ENCODE measurements around the gene ZEB1.
"Not testable (repeated sequence)": the region's sequence is repeated elsewhere in the genome, so short reads cannot be mapped to it uniquely, and the experiment has no call there.

Gene ZEB1

DNA sequence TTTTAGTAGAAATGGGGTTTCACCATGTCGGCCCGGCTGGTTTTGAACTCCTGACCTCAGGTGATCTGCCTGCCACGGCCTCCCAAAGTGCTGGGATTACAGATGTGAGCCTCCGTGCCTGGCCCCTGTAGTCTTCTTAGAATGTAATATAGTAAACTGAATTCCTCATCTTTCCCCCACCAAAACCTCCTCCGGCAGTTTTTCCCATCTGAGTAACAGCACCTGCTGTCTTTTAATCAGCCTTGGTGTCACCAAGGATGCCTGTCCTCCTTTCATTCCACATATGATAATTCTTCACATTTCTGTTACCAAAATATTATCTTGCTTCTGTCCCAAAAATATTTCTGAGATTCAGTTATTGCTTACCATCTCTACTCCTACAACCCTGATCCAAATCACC lies 80.2 kb downstream of the ZEB1 start:
- in situ Hi-C loops (cut with HindIII; ENCODE audit: low pct_ligation_motif_present, low pct_unique_long_range_greater_than_20kb, low sequenced_read_pairs): no loop called here

GRCh38 chr10:31399631-31400030 lies 80.6 kb downstream of the ZEB1 start:
- DNase-seq: no peak
- in situ Hi-C loops (cut with HindIII; ENCODE audit: low pct_ligation_motif_present, low pct_unique_long_range_greater_than_20kb, low sequenced_read_pairs): no loop called here

More for the DNA sequence above, 80.2 kb downstream of the ZEB1 start:
- DNase-seq: no peak

DNA sequence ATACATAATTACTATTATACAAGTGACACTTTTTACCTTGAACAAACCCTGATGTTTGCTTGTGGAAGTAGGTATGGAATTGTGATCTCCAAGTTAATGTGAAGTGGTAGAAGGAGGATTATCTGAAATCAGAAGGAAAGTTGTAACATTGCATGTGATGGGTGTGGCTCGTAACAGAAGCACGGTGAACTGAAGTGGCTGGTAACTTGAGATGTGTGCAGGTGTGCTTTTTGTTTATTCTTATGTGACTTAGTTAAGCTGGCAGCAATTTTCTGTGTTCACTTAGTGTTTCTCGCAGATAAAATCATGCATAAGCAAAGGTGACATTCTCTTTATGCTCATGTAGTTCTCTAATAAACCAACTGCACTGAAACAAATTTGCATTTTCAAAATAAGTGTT lies 82.3 kb downstream of the ZEB1 start:
- in situ Hi-C loops (cut with HindIII; ENCODE audit: low pct_ligation_motif_present, low pct_unique_long_range_greater_than_20kb, low sequenced_read_pairs): no loop called here
- no peak for DNase-seq

DNA sequence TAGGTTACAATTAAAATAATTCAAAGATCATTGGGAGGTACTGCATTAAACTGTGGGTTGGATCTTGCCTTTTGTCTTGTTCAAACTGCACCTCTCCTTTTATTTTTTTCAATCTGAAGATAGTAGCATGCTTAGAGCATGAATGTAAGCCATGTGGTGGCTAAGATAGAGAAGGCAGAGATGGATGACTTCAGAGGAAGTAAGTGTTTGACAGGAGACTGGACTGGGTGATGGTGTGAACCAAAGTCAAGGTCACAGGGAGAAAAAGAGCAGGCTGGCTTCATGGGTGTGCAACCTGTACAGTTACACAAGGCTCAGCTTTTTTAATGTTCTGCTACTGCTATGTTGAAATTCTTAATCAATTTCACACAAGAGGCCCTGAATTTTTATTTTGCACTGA lies 85.6 kb downstream of the ZEB1 start:
- in situ Hi-C loops (cut with HindIII; ENCODE audit: low pct_ligation_motif_present, low pct_unique_long_range_greater_than_20kb, low sequenced_read_pairs): no loop called here
- peak; percentile 10 for DNase-seq

DNA sequence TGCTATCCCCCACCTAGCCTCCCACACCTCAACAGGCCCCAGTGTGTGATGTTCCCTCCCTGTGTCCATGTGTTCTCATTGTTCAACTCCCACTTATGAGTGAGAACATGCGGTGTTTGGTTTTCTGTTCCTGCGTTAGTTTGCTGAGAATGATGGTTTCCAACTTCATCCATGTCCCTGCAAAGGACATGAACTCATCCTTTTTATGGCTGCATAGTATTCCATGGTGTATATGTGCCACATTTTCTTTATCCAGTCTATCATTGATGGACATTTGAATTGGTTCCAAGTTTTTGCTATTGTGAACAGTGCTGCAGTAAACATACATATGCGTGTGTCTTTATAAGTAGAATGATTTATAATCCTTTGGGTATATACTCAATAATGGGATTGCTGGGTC lies 86.8 kb downstream of the ZEB1 start:
- DNase-seq; in situ Hi-C loops (cut with HindIII; ENCODE audit: low pct_ligation_motif_present, low pct_unique_long_range_greater_than_20kb, low sequenced_read_pairs): not testable (repeated sequence)

GRCh38 chr10:31412397-31412796 lies 93.4 kb downstream of the ZEB1 start:
- DNase-seq; in situ Hi-C loops (cut with HindIII; ENCODE audit: low pct_ligation_motif_present, low pct_unique_long_range_greater_than_20kb, low sequenced_read_pairs): not testable (repeated sequence)

GRCh38 chr10:31413325-31413724 lies 94.3 kb downstream of the ZEB1 start:
- no peak for DNase-seq
- in situ Hi-C loops (cut with HindIII; ENCODE audit: low pct_ligation_motif_present, low pct_unique_long_range_greater_than_20kb, low sequenced_read_pairs): no loop called here

- DNase-seq: no peak
- in situ Hi-C loops (cut with HindIII; ENCODE audit: low pct_ligation_motif_present, low pct_unique_long_range_greater_than_20kb, low sequenced_read_pairs): no loop called here
These were observed 99.5 kb downstream of the ZEB1 start for GRCh38 chr10:31418481-31418880.

- in situ Hi-C loops (cut with HindIII; ENCODE audit: low pct_ligation_motif_present, low pct_unique_long_range_greater_than_20kb, low sequenced_read_pairs): no loop called here
- no peak for DNase-seq
These were observed 100.5 kb downstream of the ZEB1 start for GRCh38 chr10:31419394-31420063.

- in situ Hi-C loops (cut with HindIII; ENCODE audit: low pct_ligation_motif_present, low pct_unique_long_range_greater_than_20kb, low sequenced_read_pairs): no loop called here
- no peak for DNase-seq
These were observed 102.3 kb downstream of the ZEB1 start for GRCh38 chr10:31421322-31421721.

GRCh38 chr10:31422634-31423033 lies 103.6 kb downstream of the ZEB1 start:
- in situ Hi-C loops (cut with HindIII; ENCODE audit: low pct_ligation_motif_present, low pct_unique_long_range_greater_than_20kb, low sequenced_read_pairs): no loop called here

DNA sequence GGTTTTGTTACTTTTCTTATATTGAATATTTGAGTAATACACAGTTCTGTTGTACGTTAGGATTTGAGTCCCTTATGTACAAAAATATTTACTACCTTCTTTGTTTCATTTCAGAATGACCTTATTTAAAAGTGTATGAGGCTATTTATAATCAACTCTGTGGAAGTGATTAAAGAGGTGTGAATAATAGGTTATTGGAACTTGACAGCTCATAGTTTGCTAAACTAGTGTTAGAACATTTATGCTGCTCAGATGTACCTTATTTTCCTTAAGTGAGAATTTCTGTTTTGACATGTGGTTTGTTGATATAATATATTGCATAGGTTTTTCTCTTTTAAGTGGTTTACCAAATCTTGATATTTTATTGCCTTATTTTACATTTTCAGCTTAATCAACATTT lies 105.5 kb downstream of the ZEB1 start:
- no peak for DNase-seq
- in situ Hi-C loops (cut with HindIII; ENCODE audit: low pct_ligation_motif_present, low pct_unique_long_range_greater_than_20kb, low sequenced_read_pairs): no loop called here

More at GRCh38 chr10:31422634-31423033, 103.6 kb downstream of the ZEB1 start:
- DNase-seq: no peak

DNA sequence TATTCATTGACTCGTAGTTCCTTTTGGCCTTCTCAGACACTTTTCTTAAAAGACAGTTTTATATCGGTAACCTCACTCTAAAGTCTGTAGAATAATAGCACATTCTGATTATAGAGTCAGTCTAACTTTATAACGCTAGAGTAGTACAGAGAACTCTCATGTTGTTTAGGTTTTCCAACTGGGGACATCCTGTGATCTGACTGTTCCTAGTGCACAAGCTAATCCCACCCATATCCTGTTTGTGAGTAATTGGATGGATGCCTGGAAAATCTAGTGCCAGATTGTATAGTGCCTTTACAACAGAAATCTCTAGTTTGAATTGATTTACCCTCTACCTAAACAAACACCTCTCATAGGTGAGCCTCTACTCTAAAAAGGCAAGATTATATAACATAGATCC lies 107.4 kb downstream of the ZEB1 start:
- in situ Hi-C loops (cut with HindIII; ENCODE audit: low pct_ligation_motif_present, low pct_unique_long_range_greater_than_20kb, low sequenced_read_pairs): no loop called here
- peak; percentile 62 for DNase-seq

GRCh38 chr10:31427334-31427733 lies 108.3 kb downstream of the ZEB1 start:
- DNase-seq; in situ Hi-C loops (cut with HindIII; ENCODE audit: low pct_ligation_motif_present, low pct_unique_long_range_greater_than_20kb, low sequenced_read_pairs): not testable (repeated sequence)

DNA sequence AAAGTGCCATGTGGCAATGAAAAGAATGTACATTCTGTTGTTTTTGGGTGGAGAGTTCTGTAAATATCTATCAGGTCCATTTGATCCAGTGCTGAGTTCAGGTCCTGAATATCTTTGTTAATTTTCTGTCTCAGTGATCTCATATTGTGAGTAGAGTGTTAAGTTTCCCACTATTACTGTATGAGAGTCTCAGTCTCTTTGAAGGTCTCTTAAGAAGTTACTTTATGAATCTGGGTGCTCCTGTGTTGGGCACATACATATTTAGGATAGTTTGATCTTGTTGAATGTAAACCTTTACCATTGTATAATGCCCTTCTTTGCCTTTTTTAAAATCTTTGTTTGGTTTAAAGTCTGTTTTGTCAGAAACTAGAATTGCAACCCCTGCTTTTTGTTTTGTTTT lies 109.5 kb downstream of the ZEB1 start:
- DNase-seq; in situ Hi-C loops (cut with HindIII; ENCODE audit: low pct_ligation_motif_present, low pct_unique_long_range_greater_than_20kb, low sequenced_read_pairs): not testable (repeated sequence)

DNA sequence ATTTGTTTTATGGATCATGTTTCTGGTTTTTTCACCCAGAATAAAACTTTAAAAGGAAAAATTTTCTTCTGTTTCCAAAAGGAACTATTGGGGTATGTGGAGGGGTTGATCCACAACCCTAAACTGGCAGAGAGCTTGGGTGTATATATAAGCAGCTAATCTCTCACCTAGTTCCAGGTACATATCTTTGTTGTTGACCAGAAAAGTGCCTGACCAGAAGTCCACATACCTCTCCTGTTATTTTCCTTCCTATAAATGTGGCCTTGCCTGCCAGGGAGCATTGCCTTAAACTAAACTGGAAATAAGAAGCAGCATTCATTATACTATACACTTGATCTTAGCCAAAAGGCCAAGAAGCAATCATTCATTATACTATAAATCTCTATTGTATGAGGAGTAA lies 112.0 kb downstream of the ZEB1 start:
- DNase-seq: no peak
- in situ Hi-C loops (cut with HindIII; ENCODE audit: low pct_ligation_motif_present, low pct_unique_long_range_greater_than_20kb, low sequenced_read_pairs): no loop called here

GRCh38 chr10:31437959-31438358 lies 118.9 kb downstream of the ZEB1 start:
- DNase-seq: no peak
- in situ Hi-C loops (cut with HindIII; ENCODE audit: low pct_ligation_motif_present, low pct_unique_long_range_greater_than_20kb, low sequenced_read_pairs): no loop called here

GRCh38 chr10:31451766-31452165 lies 132.8 kb downstream of the ZEB1 start:
- DNase-seq: no peak
- in situ Hi-C loops (cut with HindIII; ENCODE audit: low pct_ligation_motif_present, low pct_unique_long_range_greater_than_20kb, low sequenced_read_pairs): no loop called here

DNA sequence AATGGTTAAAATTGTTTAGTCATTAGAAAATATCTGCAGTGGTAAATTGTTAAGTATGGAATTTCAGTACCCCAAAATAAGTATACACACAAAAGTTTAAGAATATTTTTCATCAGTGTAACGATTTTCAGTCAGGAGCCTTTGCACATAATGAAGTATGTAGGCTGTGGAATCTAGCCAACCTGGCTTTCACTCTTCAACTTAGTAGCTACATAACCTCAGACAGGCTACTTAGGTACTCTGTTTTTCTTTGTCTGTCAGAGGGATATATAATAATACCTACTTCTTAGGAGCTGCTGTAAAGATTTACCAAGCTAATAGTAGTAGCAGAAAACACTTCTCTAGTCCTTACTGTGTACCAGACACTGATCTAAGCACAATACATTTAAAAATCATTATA lies 137.5 kb downstream of the ZEB1 start:
- no peak for DNase-seq
- in situ Hi-C loops (cut with HindIII; ENCODE audit: low pct_ligation_motif_present, low pct_unique_long_range_greater_than_20kb, low sequenced_read_pairs): no loop called here

- in situ Hi-C loops (cut with HindIII; ENCODE audit: low pct_ligation_motif_present, low pct_unique_long_range_greater_than_20kb, low sequenced_read_pairs): no loop called here
- DNase-seq: peak; percentile 5
These were observed 138.8 kb downstream of the ZEB1 start for GRCh38 chr10:31457858-31458257.

- in situ Hi-C loops (cut with HindIII; ENCODE audit: low pct_ligation_motif_present, low pct_unique_long_range_greater_than_20kb, low sequenced_read_pairs): no loop called here
- DNase-seq: no peak
These were observed 140.0 kb downstream of the ZEB1 start for GRCh38 chr10:31458974-31459373.
